GM18520 (cell line): ENCODE results near the gene PFKL.

Source experiments
- ATAC-seq: cut with Tn5 transposase; IDR thresholded peaks from one replicate; pipeline ENCODE4 v1.9.1; 2021; ENCODE audit not compliant: unreplicated experiment

The PFKL gene

GRCh38 chr21:44374601-44375280, 74.9 kb downstream of the PFKL start:
- no peak for ATAC-seq

GRCh38 chr21:44375281-44375651, 75.4 kb downstream of the PFKL start:
- no peak for ATAC-seq

GRCh38 chr21:44375761-44376241, 75.9 kb downstream of the PFKL start:
- ATAC-seq, result no peak

GRCh38 chr21:44376606-44377005, 76.8 kb downstream of the PFKL start:
- no peak for ATAC-seq
